Rectal smooth muscle tissue (tissue), 1 donor: Measurements from ENCODE around the gene SMC4.

Experiments used
- H3K27ac ChIP-seq: one replicate; pipeline ENCODE4 v1.7.0; 2013; ENCODE audit warnings: low read depth, low read length, inconsistent platforms
- H3K27me3 ChIP-seq: one replicate; pipeline ENCODE4 v1.7.0; 2013; ENCODE audit warnings: low read length; ENCODE audit not compliant: control insufficient read depth, insufficient read depth
- H3K36me3 ChIP-seq: one replicate; pipeline ENCODE4 v1.7.0; 2013; ENCODE audit warnings: low read length; ENCODE audit not compliant: control insufficient read depth, insufficient read depth
- H3K4me1 ChIP-seq: one replicate; pipeline ENCODE4 v1.7.0; 2013; ENCODE audit warnings: low read length; ENCODE audit not compliant: control insufficient read depth, insufficient read depth
- H3K4me3 ChIP-seq: one replicate; pipeline ENCODE4 v1.7.0; 2013; ENCODE audit warnings: low read length
- H3K9ac ChIP-seq: one replicate; pipeline ENCODE4 v1.7.0; 2013; ENCODE audit warnings: low read length

Gene SMC4

GRCh38 chr3:160454995-160455394 is 55.5 kb downstream of the SMC4 start:
- H3K4me3 ChIP-seq = no peak overlapping the region
- no peaks in the 10 kb centered on the region for H3K27me3 ChIP-seq
- no peaks in the 10 kb centered on the region for H3K36me3 ChIP-seq
- H3K4me1 ChIP-seq = no peaks in the 10 kb centered on the region
- H3K27ac ChIP-seq = no peak overlapping the region
- no peak overlapping the region for H3K9ac ChIP-seq

DNA sequence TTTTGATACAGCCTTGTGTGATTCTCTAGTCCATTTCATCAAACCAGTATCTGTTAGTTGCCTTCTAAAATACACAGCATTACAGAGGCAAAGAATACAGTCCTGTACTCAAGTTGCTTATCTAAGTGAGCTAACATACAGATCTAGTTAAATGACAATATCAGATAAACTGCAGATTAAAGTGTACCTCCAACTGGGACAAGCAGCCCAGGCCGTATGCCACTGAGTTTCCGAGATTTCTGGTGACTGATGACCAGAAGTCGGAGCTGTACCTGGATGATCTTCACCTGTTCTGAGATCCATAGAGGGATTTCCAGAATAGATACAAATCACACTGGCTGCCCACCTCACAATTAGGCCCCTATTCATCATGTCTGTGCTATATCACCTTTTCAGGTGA is 56.4 kb downstream of the SMC4 start:
- no peaks in the 10 kb centered on the region for H3K4me1 ChIP-seq
- no peak overlapping the region for H3K27ac ChIP-seq

GRCh38 chr3:160458151-160458550 is 58.7 kb downstream of the SMC4 start:
- Histone ChIP-seq H3K9ac (no peak overlapping the region), H3K36me3 (no peaks in the 10 kb centered on the region), H3K4me3 (no peak overlapping the region), H3K4me1 (no peaks in the 10 kb centered on the region), H3K27ac (no peak overlapping the region), H3K27me3 (no peaks in the 10 kb centered on the region)

More for the DNA sequence above, 56.4 kb downstream of the SMC4 start:
- Histone ChIP-seq H3K36me3 (no peaks in the 10 kb centered on the region), H3K27me3 (no peaks in the 10 kb centered on the region), H3K4me3 (no peak overlapping the region), H3K9ac (no peak overlapping the region)

DNA sequence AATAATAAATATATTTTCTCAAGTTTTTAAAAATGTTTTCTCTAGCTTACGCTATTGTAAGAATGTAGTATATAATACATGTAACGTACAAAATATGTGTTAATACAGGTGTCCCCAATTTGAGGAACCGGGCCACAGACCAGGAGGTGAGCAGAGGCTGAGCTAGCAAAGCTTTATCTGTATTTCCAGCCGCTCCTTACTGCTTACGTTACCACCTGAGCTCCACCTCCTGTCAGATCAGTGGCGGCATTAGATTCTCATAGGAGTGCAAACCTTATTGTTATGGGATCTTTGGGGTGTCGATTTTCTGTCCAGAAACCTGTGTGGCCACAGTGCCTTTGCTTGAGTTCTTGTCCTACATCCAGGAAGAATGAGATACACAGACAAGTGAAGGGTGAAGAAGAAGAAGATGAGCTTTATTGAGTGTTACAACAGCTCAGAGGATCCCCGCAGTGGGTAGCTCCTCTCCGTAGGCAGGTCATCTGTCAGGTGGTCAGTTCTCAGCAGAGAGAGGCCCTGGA is 60.1 kb downstream of the SMC4 start:
- no peaks in the 10 kb centered on the region for H3K27me3 ChIP-seq
- no peaks in the 10 kb centered on the region for H3K4me1 ChIP-seq
- no peaks in the 10 kb centered on the region for H3K36me3 ChIP-seq
- no peak overlapping the region for H3K27ac ChIP-seq
- H3K4me3 ChIP-seq = no peak overlapping the region
- no peak overlapping the region for H3K9ac ChIP-seq

- Histone ChIP-seq H3K9ac (no peak overlapping the region), H3K27me3 (no peaks in the 10 kb centered on the region), H3K4me3 (no peak overlapping the region), H3K36me3 (no peaks in the 10 kb centered on the region), H3K27ac (no peak overlapping the region), H3K4me1 (no peaks in the 10 kb centered on the region)
Measured at GRCh38 chr3:160460033-160460432, 60.6 kb downstream of the SMC4 start.

- Histone ChIP-seq H3K4me3 (no peak overlapping the region), H3K27ac (no peak overlapping the region), H3K9ac (no peak overlapping the region), H3K36me3 (no peaks in the 10 kb centered on the region), H3K27me3 (no peaks in the 10 kb centered on the region), H3K4me1 (no peaks in the 10 kb centered on the region)
Measured at GRCh38 chr3:160464321-160464720, 64.9 kb downstream of the SMC4 start.

DNA sequence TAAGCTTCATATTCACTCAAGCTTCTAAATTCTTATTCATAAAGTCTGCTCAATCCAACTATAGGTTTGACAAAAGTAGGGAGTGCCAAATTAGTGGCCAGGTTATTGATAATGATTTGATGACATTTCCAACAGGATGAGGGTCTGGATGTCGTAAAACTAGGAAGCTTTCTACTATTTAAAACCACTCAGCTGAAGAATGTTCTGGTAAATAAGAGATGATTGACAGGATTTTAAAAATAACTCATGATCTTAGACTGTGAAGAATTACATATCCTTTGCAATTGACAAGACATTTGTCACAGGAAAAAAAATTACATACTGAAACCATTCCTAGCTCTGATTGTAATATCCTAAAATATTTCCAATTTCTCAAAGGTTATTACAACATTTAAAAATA is 65.5 kb downstream of the SMC4 start:
- Histone ChIP-seq H3K27me3 (no peaks in the 10 kb centered on the region), H3K4me1 (no peaks in the 10 kb centered on the region), H3K9ac (no peak overlapping the region), H3K36me3 (no peaks in the 10 kb centered on the region), H3K27ac (no peak overlapping the region), H3K4me3 (no peak overlapping the region)

- Histone ChIP-seq H3K4me1 (no peaks in the 10 kb centered on the region), H3K27me3 (no peaks in the 10 kb centered on the region), H3K9ac (no peak overlapping the region), H3K4me3 (no peak overlapping the region), H3K36me3 (no peaks in the 10 kb centered on the region), H3K27ac (no peak overlapping the region)
Measured at GRCh38 chr3:160470181-160470580, 70.7 kb downstream of the SMC4 start.

DNA sequence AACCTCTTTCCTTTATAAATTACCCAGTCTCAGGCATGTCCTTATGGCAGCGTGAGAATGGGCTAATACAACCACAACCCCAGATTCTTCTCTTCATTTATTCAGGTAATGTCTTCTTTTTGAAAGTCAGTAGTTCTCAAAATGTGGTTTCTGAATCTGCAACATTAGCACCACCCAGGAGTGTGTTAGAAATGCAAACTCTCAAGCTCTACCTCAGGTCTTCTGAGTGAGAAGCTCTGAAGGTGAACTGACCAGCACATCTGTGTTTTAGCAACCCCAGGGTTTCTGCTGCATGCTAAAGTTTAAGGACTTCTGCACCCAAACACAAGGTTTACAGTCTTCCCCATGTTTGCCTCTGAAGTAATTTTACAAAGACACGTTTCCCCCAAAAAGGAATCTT is 72.4 kb downstream of the SMC4 start:
- Histone ChIP-seq H3K36me3 (no peaks in the 10 kb centered on the region), H3K27ac (no peak overlapping the region), H3K4me1 (no peaks in the 10 kb centered on the region), H3K27me3 (no peaks in the 10 kb centered on the region), H3K9ac (no peak overlapping the region), H3K4me3 (no peak overlapping the region)

GRCh38 chr3:160472344-160472743 is 72.9 kb downstream of the SMC4 start:
- Histone ChIP-seq H3K4me3 (no peak overlapping the region), H3K4me1 (no peaks in the 10 kb centered on the region), H3K9ac (no peak overlapping the region), H3K27me3 (no peaks in the 10 kb centered on the region), H3K36me3 (no peaks in the 10 kb centered on the region), H3K27ac (no peak overlapping the region)

GRCh38 chr3:160473221-160473620 is 73.8 kb downstream of the SMC4 start:
- H3K4me3 ChIP-seq = no peak overlapping the region
- H3K27me3 ChIP-seq = no peaks in the 10 kb centered on the region
- no peak overlapping the region for H3K9ac ChIP-seq
- no peak overlapping the region for H3K27ac ChIP-seq
- H3K4me1 ChIP-seq = no peaks in the 10 kb centered on the region
- H3K36me3 ChIP-seq = no peaks in the 10 kb centered on the region

DNA sequence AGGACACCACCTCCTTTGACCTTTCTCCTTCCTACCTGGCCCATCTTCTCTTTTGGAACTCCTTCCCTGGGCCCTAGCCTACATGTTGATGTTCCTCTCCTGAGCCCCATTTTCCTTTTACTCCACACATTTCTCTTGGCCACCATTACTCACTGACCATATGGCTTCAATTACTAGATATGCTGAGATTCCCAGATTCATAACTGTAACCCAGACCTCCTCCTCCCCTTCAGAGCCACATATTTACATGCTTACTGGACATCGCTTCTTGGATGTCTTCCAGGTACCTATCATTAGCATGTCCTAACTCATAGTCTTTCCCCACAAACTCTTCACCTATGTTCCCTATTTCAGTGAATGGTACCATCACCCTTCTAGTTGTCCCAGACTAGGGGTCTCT is 74.5 kb downstream of the SMC4 start:
- no peak overlapping the region for H3K9ac ChIP-seq

GRCh38 chr3:160474416-160474838 is 75.0 kb downstream of the SMC4 start:
- Histone ChIP-seq H3K36me3 (no peaks in the 10 kb centered on the region), H3K27ac (no peak overlapping the region), H3K4me1 (no peaks in the 10 kb centered on the region), H3K4me3 (no peak overlapping the region), H3K9ac (no peak overlapping the region), H3K27me3 (no peaks in the 10 kb centered on the region)

More for the DNA sequence above, 74.5 kb downstream of the SMC4 start:
- Histone ChIP-seq H3K4me3 (no peak overlapping the region), H3K4me1 (no peaks in the 10 kb centered on the region), H3K27me3 (no peaks in the 10 kb centered on the region), H3K27ac (no peak overlapping the region), H3K36me3 (no peaks in the 10 kb centered on the region)
